ENCODE results near the gene RASEF.

RASEF gene

GRCh38 chr9:83047839-83048775 is 14.8 kb downstream of the RASEF start:
- no peak for DNase-seq

DNA sequence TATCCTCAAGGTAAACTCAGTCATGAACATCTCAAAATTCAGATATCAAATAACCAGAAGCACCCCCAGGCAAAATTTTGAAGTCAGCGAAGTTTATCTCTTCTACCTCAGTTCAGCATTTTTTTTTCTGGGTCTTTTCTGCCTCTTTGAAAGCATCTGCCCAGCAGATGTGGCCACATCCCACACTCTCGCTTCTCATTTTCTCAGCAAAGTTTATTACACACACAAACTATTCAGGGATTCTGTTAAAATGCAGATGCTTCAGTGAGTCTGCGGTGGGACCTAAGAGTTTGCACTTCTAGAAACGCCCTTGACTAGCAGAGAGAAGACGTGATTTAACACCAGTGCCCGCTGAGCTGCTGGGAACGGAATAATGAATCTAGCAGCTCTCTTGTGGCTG is 19.3 kb downstream of the RASEF start:
- no peak for DNase-seq

DNA sequence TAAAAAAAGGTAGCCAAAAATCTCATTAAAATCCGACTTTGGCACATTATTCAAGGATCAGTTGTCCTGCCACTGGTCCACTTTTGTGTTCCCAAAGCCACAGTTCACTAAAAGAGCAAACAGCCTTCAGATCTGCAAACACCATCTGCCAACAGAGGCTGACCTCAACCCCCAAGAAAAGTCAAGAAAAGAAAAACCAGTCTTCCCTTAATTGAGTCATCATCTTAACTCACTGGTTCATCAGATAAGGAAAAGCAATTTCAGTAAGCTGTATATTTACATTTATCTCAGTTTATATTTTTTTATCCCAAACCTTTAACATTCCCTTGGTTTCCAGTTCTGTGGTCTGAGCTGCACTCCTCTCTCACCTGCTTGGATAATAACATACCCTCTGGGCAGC is 21.2 kb downstream of the RASEF start:
- no peak for DNase-seq

DNA sequence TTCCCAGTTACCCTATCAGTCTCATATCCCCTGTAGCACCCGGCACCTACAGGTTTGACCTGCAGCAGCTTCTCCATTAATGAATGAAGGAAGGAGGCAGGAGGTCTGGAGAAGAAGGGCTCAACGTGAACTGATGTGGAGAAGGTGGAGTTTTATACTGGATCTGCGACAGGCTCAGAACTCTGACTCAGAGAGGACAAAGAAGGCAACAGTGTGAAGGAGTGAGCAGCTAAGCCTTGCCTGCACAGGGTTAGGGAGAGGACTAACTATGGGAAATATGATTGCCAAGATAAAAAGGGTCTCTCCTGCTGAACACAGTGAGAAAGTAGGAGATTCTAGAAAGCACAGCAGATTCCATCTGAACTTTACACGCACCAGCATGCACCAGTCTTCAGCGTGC is 23.6 kb downstream of the RASEF start:
- no peak for DNase-seq

- no peak for DNase-seq
These were observed 26.9 kb downstream of the RASEF start for GRCh38 chr9:83036043-83036442.

DNA sequence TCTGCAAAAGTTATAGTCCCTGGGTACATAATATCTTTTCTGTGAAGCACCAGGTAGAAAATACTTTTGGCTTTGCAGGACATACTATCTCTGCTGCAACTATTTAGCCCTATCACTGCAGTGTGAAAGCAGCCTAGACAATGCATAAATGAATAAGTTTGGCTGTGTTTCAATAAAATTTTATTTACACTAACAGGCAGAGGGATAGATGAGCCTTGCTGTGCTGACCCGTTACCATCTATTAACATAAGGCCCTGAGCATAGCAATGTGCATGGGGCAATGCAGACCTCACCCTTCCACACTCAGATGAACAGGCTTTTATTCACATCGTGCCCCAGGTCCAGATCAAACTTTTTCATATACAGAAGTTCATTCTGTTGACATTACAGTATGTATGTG is 27.8 kb downstream of the RASEF start:
- no peak for DNase-seq

- DNase-seq = no peak
These were observed 28.4 kb downstream of the RASEF start for GRCh38 chr9:83034587-83034986.

DNA sequence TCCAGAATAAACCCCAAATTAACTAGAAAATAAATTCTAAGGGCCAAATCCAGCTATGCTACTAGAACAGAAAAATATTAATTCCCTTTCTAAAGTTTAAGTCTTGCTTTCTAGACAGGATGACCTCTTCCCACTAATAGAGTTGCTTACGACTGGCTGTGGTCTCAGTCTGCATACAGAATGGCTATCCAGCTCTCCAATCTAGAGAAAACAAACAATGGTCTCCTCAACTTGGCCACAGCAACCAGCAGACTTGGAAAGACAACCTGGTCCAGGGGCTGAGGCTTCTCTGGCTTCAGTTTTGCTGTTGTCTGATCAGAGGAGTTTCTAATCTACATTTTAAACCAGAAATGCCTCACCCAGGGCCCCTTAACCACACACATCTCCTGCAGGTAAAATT is 28.9 kb downstream of the RASEF start:
- no peak for DNase-seq

DNA sequence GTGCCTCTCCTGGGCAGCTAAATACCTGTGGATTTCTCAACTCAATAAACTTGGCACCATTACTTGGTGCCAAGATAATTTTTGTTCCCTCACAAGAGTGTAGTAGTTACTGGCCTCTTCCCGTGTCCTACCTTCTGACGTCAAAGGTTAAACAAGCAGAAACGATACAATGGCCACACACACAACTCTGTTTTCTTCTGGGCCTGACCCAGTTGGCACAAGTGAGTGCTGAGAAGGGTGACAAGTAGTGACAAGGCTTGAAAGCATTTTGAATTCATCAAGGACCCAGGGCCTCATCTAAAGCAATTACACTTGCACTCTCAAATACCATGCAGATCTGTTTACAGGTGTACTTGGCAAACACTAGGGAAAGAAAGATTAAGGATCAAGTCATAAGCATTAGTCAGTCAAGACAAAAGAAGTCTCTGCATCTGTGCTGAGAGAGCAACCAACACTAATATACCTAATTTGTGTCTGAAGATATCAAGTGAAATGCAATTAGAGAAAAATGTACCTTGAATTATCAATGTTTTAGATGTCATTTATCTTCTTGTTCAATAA is 30.8 kb downstream of the RASEF start:
- no peak for DNase-seq

DNA sequence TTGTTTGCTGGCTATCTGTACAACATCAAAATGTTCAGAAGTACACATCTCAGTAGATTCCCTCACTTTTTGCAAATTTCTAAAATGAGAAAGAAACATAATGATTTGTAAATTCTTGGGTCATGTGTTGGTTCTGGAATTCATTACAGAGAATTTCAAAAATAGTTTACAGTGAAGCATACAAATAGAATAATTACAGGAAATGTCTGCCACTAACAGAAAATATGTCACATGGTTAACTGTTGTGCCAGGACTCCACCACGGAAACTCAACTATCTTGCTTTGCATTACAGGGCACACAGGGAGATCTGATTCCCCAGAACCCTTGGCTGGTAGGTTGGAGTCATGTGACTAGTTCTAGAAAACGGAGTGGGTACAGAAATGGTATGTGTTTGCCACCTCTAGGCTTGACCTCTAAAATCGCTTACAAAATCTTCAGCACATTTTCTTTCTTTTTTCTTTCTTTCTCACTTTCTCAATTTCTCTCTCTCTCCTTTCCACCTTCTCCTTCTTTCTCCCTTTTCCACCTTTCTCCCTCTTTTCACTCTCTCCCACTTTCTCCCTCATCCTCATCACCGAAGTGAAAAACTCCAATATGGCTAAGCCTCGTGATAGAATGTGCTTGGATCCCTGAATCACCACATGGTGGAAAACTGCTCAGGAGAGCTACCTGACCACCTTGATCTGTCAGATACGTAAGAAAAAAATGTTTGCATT is 32.4 kb downstream of the RASEF start:
- DNase-seq = no peak

DNA sequence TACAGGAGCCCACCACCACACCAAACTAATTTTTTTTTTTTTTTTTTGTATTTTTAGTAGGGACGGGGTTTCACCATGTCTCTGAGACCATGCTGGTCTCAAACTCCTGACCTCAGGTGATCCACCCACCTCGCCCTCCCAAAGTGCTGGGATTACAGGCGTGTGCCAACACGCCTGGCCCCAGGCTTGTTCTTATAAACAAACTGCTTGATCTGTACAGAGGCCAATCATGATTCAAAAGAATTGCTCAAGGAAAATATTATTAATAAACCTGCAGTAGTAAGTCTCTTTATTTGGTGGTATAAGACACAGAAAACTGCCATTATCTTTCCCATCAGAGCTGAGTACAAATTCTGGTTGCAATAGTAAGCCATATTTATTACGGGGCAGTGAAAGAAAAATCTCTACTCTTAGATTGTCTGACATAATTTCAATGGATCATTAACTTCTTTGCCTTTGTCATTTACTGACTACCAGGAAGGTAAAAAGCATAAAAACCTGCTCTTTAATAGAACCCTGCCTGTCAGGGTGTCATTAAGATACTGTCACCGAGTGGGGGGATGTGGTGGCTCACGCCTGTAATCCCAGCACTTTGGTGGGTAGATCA is 33.3 kb downstream of the RASEF start:
- DNase-seq = no peak

DNA sequence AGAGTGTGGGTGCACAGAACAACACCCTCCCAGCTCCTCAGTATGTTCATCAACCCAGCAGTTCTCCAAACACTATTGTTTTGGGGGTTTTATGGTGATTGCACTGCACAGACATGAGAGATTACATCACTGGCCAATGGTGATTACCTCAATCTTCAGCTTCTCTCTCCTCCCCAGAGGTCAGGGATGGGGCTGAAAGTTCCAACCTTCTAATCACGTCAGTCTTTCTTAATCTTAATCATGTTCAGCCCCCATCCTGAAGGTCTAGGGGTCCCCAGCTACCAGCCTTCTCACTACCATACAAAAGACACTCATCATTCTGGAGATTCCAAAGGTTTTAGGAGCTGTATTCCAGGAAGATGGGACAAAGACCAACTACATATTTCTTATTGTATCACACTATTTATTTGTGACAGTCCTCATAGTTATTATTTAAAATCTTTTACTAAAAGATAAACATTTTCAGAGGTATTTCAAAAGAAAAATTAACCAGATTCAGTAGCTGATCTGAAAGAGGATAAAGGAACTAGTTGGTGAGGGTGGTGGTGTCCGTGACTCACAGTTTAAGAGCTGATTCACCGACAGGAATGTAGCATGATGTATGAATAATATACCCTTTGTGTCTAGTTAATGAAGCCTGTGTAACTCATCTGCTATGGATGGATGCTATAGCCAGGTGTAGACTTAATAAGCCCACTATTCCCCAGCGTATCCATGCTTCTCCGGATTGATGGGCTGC is 35.6 kb downstream of the RASEF start:
- DNase-seq = no peak

DNA sequence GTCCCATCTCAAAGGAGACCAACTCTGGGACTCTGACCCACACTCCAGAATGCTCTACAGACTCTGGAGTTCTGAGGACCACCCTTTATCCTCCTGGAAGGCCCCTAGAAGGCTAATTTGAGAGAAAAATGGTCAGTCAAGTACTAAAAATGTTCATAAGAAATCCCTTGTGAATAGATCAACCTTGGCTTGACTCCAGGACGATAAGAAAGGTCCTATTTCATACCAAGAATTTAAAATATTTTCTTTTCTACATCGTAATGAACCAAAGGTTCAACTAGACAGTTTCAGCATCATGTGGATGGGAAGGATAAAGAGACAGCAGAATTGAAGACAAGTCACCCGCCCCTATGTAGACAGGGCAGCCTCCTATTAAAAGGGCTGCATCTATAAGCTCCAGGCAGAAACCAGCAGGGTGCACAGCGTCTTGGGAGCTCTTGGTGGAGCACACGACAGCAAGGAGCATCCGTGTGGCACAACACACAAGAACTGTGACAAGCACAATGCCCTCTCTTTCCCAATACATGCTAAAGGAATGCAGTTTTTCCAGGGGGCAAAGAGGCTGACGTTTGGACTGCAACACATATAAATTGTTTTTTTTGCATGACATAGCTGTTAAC is 38.3 kb downstream of the RASEF start:
- no peak for DNase-seq

GRCh38 chr9:83023151-83023550 is 39.8 kb downstream of the RASEF start:
- no peak for DNase-seq

DNA sequence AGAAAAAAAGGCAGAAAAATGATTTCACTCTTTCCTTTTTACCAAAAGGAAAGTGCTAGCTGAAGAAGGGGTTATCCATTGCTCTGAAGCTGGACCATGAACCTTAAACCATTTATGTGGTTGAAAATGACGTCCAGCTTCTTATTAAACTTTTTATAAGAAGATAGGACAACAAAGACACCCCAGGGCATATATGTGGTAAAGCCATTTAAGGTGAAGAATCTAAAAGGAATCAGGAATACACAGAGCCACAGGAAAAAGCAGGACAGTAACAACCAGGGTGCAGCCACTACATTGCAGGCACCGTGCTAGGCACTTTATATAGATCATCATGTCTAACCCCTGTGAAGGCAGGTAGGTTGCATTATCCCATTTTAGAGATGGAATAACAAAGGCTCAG is 42.1 kb downstream of the RASEF start:
- no peak for DNase-seq

GRCh38 chr9:83020327-83020726 is 42.6 kb downstream of the RASEF start:
- DNase-seq = no peak

DNA sequence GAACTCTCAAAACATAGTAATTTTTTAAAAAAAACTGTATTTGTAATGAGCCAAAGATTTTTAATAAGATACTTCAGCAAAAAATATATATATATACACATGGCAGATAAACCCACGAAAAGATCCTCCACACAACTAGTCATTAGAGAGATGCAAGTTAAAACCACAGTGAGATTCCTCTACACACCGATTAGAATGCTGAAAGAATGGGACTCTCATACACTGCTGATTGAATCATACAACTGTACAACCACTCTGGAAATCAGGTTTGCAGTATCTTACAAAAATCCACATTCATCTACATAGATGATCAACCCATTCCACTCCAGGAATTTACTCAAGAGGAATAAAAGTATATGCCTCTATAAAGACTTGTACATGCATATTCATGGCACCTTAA is 43.7 kb downstream of the RASEF start:
- no peak for DNase-seq

GRCh38 chr9:83015897-83016296 is 47.0 kb downstream of the RASEF start:
- no peak for DNase-seq

DNA sequence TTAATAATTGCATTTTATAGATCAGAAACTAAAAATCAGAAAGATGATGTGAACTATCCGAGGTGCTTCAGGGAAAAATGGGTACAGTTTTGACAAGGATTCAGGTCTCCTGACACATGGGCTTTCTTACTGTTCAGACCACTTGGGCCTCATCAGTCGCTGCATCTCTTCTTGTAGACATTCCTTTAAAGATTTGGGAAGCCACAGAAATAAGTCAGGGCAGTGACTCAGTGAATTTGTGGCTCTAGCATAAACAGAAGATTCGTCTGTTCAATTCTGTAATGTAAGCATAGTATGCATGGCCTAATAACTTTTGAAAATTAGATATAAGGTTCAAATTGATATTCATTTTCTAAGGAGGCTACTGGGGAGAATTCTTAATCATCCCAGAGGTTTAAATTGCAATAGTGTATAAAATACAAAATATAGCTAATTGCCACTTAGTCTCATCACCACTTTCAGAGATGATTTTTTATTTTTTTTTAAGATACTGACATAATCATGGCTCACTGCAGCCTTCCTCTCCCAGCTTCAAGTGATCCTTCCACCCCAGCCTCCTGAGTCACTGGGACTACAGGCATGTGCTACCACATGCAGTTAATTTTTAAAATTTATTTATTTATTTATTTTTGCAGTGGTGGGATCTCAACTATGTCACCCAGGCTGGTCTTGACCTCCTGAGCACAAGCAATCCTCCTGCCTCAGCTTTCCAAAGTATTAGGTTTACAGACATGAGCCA is 48.9 kb downstream of the RASEF start:
- no peak for DNase-seq

- DNase-seq = no peak
These were observed 49.8 kb downstream of the RASEF start for GRCh38 chr9:83012922-83013838.
